Testis (tissue), 2 donors: ENCODE results near the gene CD24.

Source experiments
- POLR2A ChIP-seq: fragments of 450-650 bp; IDR thresholded peaks from one replicate; pipeline ENCODE4 v1.6.1; 2017; ENCODE audit warnings: antibody characterized with exemption, mild to moderate bottlenecking, moderate library complexity
- TF ChIP-seq, protein P1 (sequence below), 3 experiments: fragments of 450-650 bp in 2 of 3; fragments of 200-600 bp in 1 of 3; sonication (generic) in 1 of 3; IDR thresholded peaks; one replicate each; pipeline ENCODE4 v1.5.1; 2016 to 2019; ENCODE audit warnings: antibody characterized with exemption in 3 of 3, mild to moderate bottlenecking in 2 of 3, moderate library complexity in 1 of 3

DNA sequence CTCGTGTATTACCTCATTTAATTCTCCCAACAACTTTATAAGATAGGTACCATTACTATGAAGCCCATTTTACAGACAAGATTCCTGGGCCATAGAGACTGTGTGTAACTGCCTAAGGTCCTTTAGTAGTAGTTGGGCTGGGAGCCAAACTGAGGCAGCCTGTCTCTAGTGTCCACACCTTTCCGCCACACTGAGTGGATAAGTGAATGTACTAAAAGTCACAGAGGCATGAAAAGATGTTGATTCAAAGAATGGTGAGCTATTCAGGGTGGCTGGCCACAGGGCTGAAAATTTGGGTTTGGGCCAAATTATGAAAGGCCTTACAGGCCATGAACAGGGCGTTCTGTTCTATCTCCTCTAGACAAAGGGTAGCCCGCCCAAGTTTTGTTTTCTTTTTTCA lies 11.0 kb downstream of the CD24 start:
- TF ChIP-seq, protein P1, sequence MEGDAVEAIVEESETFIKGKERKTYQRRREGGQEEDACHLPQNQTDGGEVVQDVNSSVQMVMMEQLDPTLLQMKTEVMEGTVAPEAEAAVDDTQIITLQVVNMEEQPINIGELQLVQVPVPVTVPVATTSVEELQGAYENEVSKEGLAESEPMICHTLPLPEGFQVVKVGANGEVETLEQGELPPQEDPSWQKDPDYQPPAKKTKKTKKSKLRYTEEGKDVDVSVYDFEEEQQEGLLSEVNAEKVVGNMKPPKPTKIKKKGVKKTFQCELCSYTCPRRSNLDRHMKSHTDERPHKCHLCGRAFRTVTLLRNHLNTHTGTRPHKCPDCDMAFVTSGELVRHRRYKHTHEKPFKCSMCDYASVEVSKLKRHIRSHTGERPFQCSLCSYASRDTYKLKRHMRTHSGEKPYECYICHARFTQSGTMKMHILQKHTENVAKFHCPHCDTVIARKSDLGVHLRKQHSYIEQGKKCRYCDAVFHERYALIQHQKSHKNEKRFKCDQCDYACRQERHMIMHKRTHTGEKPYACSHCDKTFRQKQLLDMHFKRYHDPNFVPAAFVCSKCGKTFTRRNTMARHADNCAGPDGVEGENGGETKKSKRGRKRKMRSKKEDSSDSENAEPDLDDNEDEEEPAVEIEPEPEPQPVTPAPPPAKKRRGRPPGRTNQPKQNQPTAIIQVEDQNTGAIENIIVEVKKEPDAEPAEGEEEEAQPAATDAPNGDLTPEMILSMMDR (IDR thresholded peaks at IDR 0.05) = no peak
- TF ChIP-seq POLR2A = no peak
